HG03060 (cell line): ENCODE results near the gene PLA2G4A.

Source experiments
- ATAC-seq: cut with Tn5 transposase; IDR thresholded peaks from one replicate; pipeline ENCODE4 v1.9.1; 2021; ENCODE audit warnings: low read depth, moderate number of reproducible peaks; ENCODE audit not compliant: unreplicated experiment

Gene PLA2G4A

DNA sequence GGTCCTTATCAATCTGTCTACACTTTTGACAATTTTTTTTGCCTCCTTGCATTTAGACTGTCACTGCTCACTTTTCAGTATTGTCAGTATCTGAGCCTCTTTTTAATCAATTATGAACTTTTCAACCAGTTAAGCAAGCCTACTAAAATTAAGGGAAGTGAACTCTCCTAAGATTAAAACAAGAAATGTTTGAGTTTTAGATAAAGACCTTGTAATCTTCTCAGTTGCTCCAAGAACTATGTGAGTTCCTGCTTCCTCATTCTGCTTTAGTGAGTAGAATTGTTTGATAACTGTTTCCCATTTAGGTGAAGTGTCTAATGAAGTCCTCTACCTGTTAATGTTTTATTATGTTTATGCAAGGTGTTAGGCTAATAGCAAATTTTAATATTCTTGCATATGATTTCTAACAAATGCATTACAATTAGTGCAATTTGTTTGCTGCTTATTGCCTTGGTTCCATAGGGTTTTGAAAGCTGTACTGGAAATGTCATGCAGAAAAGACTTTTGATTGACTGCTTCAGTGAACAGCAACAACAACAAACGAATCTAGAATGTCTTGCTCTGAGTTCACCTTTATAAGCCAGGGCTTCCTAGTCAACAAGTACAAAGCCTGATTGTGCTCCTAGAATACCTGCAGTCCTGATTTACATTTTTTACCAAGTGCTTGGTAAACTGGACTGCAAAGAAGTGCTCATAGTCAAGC, 40.9 kb downstream of the PLA2G4A start:
- no peak for ATAC-seq

DNA sequence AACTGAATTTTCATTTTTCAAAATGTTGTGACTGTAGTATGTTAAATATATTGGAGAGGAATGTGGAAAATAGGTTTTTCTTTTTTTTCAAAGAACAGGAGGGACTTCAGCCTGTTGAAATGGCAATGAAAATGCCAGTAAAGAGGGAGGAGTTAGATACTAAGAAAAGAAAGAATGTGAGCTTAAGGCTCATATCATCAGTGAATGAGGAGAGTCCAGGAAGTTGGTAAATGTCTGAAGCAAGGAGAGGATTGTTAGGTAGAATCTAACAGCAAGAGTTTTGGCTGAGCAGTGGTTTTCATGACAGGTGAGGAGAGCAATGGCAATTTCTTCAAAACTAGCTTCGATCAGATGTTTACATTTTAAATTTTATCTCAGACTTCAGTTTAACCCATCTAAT, 43.0 kb downstream of the PLA2G4A start:
- ATAC-seq, result no peak

DNA sequence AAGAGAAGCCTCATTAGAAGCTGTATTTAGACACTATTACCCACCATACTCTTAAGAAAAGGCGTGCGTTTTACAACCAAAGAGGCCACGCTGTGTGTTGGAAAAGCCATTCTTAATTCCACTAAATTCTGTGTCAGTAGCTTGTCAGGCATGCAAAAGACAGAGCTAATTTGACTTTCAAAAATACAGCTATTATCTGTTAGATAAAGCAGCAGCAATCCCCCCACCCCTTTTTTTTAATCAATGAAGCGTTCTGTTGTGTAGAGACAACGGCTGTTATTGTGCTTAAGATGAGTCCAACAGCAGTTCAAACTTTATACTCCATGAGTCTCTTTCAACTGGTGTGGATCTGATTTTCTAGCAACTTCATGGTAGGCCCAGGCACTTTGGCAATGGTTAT, 43.5 kb downstream of the PLA2G4A start:
- no peak for ATAC-seq

DNA sequence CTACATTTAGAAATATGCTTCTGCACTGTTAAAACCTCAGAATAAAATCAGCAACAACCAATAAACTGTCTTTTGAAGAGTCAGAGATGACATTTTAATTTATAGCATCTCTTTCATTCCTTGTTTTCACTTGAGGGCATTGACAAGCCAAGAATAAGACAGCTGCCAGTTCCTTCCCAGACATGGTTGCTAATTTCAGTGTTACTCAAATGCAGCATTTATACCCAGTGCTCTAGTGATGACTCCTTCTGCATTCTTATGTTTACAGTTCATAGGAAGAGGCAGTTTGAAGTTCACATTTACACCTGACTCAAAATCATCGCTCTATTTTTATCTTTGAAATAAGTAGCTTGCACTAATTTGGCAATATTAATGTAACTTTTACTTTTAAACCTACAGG, 44.9 kb downstream of the PLA2G4A start:
- no peak for ATAC-seq

DNA sequence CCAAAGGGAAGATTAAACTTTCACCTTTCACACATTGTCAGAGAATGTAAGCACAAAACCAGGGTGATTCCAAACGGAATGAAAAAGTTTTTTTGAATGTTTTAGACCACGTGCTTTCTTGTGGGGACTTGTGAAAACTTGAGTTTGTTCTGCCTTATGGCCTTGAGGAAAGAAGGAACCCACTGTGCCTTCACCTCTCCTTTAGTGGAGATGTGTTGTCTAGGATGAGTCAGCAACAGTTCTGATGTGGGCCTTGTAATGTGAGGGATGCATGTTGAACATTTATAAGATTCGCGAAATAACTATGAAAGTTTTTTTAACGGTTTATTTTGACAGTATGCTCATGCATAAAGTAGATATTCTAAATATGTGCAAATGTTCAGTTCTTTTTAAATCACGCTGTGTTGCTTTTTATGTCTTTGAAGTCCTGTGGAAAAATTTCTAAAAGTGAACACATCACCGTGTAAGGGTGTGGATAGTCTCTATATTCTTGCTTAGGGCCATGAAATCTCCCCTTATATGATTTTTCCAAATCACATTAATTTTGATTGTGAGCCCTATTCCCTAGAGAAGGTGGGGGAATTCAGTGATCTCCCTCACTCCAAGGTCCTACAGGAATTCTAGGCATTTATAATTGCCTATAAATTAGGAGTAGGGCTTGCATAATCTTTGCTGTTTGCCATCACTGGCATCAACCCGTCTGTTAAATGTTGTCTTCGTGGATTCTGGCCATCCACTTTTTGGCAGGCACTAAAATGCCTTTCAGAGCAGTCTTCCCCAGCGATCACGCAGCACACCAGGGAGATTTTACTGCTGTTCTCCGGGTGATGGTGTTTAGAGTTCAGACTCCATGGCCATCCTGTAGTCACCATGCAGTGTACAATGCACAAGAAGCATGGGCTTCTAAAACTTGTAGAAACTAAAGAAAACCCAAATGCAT, 47.4 kb downstream of the PLA2G4A start:
- no peak for ATAC-seq

DNA sequence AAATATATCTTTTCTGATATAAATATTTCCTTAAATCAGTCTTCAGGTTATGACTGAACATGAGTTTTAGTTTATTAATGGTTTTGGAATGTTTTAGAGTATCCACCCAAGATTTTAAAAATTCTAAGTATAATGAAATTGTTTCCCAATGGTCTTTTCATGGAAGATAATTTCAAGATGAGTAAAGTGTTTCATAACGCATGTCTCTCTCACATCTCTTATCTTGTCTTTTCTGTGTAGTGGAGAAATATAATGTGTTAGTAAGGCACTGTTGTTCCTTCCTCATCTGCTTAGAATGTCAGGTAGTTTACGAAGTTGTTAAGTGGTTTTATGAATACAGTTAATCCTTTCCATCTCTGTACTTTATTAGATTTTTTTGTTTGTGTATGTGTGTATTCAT, 49.6 kb downstream of the PLA2G4A start:
- ATAC-seq, result no peak

DNA sequence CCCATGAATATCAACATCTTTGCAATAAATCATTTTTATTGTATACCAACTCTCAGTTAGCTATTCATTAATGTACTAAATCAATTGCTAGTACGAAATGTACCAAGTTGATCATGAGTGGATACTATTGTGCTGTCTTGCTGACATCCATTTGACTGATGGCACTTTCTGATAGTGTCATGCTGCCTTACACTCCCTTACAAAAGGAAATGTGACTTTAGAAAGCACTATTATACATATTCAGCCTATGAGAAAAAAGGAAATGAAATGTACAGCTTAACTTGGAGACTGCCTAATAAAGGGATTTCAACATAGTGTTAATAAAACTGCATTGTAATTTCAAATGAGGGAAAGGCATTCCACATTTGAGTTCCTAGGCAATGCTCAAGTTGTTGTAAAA, 52.2 kb downstream of the PLA2G4A start:
- no peak for ATAC-seq

DNA sequence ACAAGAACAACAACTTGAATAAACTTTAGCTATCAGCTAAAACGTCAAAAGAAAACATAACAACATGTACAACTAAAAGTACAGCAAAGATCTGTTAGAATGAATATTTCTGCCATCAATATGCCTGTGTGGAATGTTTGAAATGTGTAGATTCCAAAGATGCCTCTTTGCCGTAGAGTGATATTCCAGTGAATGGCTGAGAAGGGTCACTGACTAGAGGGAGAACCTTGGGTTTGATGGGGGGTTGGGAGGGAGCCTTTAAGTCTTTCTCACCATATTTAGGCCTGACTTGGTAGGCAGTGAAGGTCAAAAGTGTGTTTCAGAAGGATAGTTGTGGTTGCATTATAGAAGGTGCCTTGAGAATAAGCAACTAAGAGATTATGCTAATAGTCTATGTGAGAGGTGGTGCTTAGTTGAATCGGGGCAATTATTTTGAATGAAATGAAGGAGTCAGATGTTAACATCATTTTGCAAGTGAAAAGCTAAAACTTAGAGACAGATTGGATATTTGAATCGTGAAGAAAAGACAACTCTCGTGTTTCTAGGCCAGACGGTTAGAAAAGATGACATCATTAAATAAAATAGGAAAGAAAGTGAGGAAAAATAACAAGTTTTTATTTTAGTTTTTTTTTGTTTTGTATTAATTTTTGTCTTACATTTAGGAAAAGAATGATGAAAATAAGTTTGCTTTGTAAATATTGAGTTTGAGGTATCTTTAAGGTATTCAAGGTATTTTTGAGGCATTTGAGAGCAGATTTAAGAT, 53.8 kb downstream of the PLA2G4A start:
- ATAC-seq, result no peak

DNA sequence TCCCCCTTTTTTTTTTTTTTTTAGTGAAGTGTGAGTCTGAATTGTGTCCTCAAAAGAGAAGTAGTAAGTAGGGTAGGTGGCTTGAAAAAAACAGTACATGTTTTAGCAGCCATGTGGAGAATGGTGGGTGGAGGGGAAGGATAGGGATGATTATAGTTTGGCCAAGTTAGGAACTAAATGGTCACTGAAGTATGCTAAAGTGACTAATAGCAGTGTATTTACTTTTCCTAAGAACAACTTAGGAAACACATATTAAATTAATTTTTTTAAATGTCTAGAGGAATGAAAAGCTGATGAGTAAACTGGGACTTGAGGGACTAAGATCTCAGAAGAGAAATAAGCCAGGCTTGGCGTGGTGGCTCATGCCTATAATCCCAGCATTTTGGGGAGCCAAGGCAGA, 55.5 kb downstream of the PLA2G4A start:
- no peak for ATAC-seq

DNA sequence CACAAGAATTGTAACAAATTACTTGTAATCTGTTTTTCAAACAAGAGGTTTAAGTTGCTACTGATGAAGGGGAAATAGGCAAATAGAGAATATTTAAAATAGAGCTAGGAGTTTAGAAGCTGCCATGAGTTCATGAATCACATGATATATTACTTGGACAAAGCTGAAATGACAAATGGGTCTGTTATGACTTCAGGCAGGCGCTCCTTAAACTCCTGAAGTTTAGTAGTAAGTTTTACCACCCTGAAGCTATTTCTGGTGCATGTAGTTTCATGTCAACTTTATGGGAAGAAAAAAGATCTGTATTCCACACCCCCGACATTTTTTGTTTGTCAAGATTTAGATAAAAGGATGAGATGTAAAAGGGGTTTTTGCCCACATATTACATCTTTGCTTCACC, 58.5 kb downstream of the PLA2G4A start:
- no peak for ATAC-seq

DNA sequence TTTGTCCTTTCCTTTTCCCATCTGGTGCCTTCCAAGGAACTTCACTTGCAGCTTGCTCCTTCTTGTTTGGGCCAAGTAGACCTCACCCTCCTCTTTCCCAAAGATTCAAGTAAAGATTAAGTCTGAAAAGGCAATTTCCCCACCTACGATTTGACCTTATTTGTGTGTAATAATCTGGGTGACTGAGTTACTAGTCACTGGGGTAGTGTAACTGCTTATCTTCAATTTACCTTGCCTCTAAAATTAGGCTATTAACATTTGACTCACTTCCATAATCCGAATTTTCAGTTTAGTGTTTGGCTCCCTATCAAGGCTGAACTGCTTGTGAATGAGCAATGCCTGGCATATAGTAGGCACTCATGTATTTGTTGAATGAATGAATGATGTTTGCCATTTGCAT, 59.6 kb downstream of the PLA2G4A start:
- no peak for ATAC-seq

DNA sequence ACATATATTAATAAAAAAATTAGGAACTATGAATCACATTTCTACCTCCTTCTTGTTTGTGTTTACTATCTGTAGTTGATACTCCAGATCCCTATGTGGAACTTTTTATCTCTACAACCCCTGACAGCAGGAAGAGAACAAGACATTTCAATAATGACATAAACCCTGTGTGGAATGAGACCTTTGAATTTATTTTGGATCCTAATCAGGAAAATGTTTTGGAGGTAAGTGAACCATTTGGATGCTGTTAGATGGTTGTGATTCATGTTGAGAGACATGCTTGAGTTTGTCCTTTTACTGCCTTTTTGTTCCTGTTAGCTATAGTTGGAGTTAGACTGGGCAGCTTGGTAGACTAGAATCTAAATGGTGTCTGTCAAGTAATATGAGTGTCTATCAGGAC, 64.2 kb downstream of the PLA2G4A start:
- ATAC-seq, result no peak

DNA sequence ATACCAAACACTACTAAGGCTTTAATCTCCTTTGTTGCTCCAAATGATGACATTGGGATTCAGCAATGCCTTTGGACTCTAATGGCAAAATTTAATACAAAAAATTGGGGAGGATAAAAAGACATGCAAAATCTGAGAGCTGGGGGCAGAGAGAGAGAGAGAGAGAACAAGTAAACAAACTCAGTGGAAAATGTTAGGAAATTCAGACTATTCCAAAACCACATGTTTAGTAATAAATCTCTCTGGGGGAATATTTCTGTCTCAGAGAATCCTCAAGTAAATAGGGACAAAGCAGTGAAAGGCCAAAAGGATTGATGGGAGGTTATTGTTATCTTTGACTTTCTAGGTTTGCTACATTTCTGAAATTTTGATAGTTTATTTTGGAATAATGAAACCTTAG, 65.7 kb downstream of the PLA2G4A start:
- no peak for ATAC-seq

DNA sequence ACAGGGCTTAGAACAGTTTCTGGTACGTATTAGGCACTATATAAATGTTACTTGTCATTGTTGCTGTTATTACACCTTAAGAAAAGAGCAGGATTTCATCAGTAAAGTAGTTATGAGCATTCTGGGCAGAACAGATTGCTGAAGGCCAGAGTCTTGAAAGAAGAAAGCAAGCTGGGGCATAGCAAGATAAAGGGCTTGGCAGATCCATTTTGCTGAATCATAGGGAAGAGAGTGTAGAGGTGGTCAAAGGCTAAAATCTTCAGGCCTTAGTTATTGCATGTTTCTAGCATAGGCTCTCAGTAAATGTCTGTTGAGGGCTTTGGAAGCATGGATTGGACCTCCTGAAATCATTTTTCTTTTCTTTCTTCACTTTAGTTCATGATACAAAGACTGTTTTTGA, 67.5 kb downstream of the PLA2G4A start:
- ATAC-seq, result no peak

DNA sequence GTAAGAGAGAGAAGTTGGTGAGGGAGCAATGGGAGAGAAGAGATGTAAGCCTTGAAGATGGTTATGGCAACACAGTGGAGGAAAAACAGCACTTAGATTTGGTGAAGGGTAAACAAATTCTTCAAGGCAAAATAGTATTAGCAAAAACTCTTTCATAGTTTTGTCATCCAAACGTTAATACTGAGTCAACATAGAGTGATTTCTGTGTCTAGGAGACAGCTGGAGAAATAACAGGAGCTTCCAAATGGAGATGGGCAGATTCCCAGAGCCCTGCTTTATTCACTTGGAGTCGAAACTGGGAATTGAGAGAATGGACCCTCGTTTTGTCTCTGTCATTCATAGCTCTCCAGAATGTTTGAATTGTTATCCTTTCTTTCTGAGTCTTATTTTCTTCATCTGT, 68.3 kb downstream of the PLA2G4A start:
- ATAC-seq, result no peak

DNA sequence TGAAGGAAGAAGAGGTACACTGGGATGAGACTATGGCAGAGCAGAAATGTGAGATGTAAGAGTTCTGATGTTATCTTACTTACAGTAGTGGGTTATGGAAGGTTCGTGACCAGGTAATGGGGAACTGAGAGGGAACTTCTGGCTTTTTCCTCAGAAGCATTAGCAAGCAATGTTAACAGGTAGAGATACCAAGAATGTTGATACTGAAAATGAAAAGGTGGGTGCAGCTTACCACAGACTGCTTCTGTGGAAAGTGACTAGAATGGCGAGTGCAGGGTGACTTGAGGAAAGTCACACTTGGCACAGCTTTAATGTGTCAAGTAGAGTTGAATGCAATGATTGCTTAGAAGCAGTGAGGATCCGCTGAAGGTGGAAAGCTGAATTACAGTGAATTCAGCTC, 70.8 kb downstream of the PLA2G4A start:
- ATAC-seq, result peak; percentile 81

DNA sequence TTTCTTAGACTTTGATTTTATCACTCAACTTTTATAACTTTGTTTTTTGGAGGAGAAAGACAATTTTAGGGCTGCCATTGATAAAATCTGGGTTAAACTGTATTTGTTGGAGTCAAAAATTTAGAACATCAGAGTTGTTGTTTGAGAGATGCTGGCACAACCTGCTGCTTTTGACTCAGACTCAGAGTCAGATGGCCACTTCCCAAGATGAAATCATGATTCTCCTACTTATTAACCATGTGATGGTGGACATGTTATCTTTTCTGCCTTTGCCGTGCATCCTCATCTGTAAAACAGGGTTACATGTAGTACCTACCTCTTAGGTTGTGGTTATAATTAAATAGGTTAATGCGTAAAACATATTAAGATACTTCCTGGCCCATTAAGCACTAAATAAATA, 71.2 kb downstream of the PLA2G4A start:
- no peak for ATAC-seq

DNA sequence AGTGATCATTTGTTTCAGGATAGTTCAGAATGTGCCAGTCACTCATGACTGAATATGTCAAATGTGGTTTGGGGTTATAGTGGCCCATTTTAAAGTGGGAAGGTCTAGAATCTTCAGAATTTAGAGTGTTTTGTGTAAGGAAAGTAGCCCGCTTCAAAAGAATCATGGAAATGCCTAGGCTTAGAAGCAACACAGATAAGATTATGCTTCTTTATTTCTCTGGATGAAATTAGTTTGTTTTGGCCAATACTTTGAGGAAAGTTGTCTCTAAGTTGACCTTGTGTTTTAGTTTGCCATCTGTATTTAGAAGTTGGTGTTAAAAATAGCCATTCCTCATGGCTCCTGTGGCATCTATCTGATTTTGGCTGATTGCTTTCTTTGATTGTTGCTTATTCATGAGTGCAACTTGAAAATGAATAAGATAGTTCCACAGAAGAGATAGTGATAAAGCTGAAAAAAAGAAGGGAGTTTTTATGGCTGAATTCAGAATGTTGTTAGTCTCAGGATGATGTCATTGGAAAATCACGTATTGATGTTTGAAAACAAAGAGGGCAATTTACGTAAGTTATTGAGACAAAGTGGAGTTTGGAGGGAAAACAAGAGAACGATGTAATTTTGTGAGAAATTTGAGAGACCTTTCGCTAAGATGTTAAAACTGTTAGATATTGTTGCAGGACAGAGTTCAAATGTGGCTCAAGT, 71.9 kb downstream of the PLA2G4A start:
- ATAC-seq, result no peak

DNA sequence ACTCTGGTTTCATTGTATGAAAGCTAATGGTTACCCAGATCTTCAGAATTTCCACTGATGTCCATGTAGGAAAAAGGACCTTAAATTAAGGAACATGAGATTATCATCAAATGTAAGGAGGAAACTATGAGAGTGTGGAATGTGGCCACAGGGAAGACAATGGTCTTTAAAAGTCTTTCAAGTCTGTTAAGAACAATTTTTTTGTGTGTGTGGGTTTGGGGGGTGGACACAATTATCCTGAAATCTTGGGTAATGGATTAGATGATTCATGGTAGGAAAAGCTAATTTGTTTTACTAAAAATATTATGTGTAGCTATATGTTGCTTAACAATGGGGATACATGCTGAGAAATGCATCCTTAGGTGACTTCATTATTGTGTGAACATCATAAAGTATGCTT, 72.9 kb downstream of the PLA2G4A start:
- no peak for ATAC-seq

DNA sequence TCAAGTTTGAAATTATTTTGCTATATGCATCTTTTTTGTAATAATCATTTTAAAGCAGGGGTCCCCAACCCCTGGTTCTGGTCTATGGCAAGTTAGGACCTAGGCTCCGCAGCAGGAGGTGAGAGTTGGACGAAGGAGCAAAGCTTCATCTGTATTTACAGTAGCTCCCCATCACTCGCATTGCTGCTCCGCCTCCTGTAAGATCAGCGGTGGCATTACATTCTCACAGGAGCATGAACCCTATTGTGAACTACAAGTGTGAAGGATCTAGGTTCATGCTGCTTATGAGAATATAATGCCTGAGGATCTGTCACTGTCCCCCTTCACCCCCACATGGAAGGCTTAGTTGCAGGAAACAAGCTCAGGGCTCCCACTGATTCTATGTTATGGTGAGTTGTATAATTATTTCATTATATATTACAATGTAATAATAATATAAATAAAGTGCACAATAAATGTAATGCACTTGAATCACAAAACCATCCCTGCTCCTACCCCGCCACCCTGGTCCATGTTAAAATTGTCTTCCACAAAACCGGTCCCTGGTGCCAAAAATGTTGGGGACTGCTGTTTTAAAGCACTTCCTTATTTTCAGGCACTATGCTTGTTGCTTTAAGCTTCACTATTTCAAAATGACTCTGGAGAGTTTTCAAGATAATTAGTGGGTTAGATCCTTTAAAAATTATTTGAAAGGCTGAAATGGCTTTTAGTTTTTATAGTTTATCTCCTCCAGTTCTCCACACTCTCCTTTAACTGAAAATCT, 74.8 kb downstream of the PLA2G4A start:
- ATAC-seq, result no peak
